GM12892 (cell line): ENCODE data around the gene RLBP1.

Experiments used
- POLR2A ChIP-seq: IDR thresholded peaks from 2 replicates; pipeline ENCODE4 v1.6.1; 2011; ENCODE audit warnings: low read depth, low read length, control low read depth
- POLR2AphosphoS5 ChIP-seq: IDR thresholded peaks from 2 replicates; pipeline ENCODE4 v1.6.1; 2011; ENCODE audit warnings: low read depth, low read length, control low read depth

GRCh38 chr15:89179966-89180875, 41.2 kb downstream of the RLBP1 start:
- TF ChIP-seq POLR2A: no peak
- TF ChIP-seq POLR2AphosphoS5: no peak
